ENCODE measurements around the gene TMEM117.

The TMEM117 gene

GRCh38 chr12:43884683-43885410, 49.0 kb downstream of the TMEM117 start:
- DNase-seq (ENCODE audit: low read depth) = no peak

GRCh38 chr12:43887397-43887796, 51.5 kb downstream of the TMEM117 start:
- DNase-seq (ENCODE audit: low read depth) = no peak

GRCh38 chr12:43891856-43892574, 56.1 kb downstream of the TMEM117 start:
- DNase-seq (ENCODE audit: low read depth) = no peak

GRCh38 chr12:43893670-43894069, 57.8 kb downstream of the TMEM117 start:
- DNase-seq (ENCODE audit: low read depth) = no peak

GRCh38 chr12:43895580-43896206, 59.8 kb downstream of the TMEM117 start:
- no peak for DNase-seq (ENCODE audit: low read depth)

- no peak for DNase-seq (ENCODE audit: low read depth)
These were observed 60.6 kb downstream of the TMEM117 start for GRCh38 chr12:43896496-43896895.

GRCh38 chr12:43898474-43898873, 62.6 kb downstream of the TMEM117 start:
- DNase-seq (ENCODE audit: low read depth) = no peak

GRCh38 chr12:43899574-43899973, 63.7 kb downstream of the TMEM117 start:
- no peak for DNase-seq (ENCODE audit: low read depth)

- no peak for DNase-seq (ENCODE audit: low read depth)
These were observed 67.8 kb downstream of the TMEM117 start for GRCh38 chr12:43903686-43904085.

- no peak for DNase-seq (ENCODE audit: low read depth)
These were observed 77.0 kb downstream of the TMEM117 start for GRCh38 chr12:43912859-43913258.

GRCh38 chr12:43914391-43914790, 78.5 kb downstream of the TMEM117 start:
- DNase-seq (ENCODE audit: low read depth) = no peak

GRCh38 chr12:43914923-43915468, 79.1 kb downstream of the TMEM117 start:
- DNase-seq (ENCODE audit: low read depth) = no peak

GRCh38 chr12:43917896-43918295, 82.0 kb downstream of the TMEM117 start:
- no peak for DNase-seq (ENCODE audit: low read depth)

GRCh38 chr12:43921666-43922337, 85.9 kb downstream of the TMEM117 start:
- no peak for DNase-seq (ENCODE audit: low read depth)

GRCh38 chr12:43930032-43930431, 94.2 kb downstream of the TMEM117 start:
- no peak for DNase-seq (ENCODE audit: low read depth)

- DNase-seq (ENCODE audit: low read depth) = no peak
These were observed 95.3 kb downstream of the TMEM117 start for GRCh38 chr12:43931187-43931586.

- no peak for DNase-seq (ENCODE audit: low read depth)
These were observed 99.7 kb downstream of the TMEM117 start for GRCh38 chr12:43935581-43935980.

- no peak for DNase-seq (ENCODE audit: low read depth)
These were observed 102.1 kb downstream of the TMEM117 start for GRCh38 chr12:43937947-43938346.

- no peak for DNase-seq (ENCODE audit: low read depth)
These were observed 106.5 kb downstream of the TMEM117 start for GRCh38 chr12:43942379-43942778.

- no peak for DNase-seq (ENCODE audit: low read depth)
These were observed 110.1 kb downstream of the TMEM117 start for GRCh38 chr12:43945983-43946382.

- DNase-seq (ENCODE audit: low read depth) = no peak
These were observed 115.4 kb downstream of the TMEM117 start for GRCh38 chr12:43951286-43951685.

- DNase-seq (ENCODE audit: low read depth) = no peak
These were observed 122.0 kb downstream of the TMEM117 start for GRCh38 chr12:43957732-43958372.

Measured in activated gamma-delta T cell treated with anti-CD3 and anti-CD28 coated beads, Interleukin-2, amount 50 U/mL, for 16 hours (primary cell).